Stimulated activated CD4-positive, alpha-beta T cell treated with anti-CD3 and anti-CD28 coated beads, Interleukin-12 subunit alpha, Interleukin-12 subunit beta, amount 100 ng/mL, for 24 hours (primary cell): Measurements from ENCODE around the gene RFX2.

ENCODE experiments used
- DNase-seq, 2 experiments: peaks; one replicate each; pipeline ENCODE4 v3.0.0-alpha.2; 2020; ENCODE audit warnings: low read depth in 2 of 2

Gene RFX2

GRCh38 chr19:6103894-6104293 is 6.4 kb downstream of the RFX2 start:
- DNase-seq, result no peak

GRCh38 chr19:6103217-6103644 is 7.1 kb downstream of the RFX2 start:
- no peak for DNase-seq

- no peak for DNase-seq
Measured at GRCh38 chr19:6101991-6102390, 8.3 kb downstream of the RFX2 start.

DNA sequence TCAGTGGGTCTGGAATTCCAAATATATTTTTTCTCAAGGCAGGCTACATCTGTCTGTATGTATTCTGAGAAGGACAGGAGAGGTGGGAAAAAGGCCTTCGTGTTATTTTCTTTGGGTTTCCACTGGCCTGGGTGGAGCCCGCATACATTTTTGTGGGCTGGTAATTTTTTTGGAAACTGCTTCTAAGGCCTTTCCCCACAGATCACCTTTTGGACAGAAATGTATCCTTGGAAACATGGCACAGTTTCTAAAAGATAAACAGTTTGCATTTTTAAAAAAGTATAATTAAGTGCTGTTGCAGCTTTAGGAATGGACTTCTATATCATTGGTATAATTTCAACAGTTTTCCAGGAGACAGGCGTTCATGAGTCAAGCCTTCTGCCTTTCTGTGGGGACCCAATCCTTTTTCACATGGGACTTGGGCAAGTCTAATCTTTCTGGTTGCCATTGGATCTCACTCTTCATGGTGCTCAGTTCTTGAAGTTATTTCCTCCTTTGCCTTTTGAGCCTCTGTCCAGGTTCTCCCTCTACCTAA is 8.9 kb downstream of the RFX2 start:
- DNase-seq, result no peak

DNA sequence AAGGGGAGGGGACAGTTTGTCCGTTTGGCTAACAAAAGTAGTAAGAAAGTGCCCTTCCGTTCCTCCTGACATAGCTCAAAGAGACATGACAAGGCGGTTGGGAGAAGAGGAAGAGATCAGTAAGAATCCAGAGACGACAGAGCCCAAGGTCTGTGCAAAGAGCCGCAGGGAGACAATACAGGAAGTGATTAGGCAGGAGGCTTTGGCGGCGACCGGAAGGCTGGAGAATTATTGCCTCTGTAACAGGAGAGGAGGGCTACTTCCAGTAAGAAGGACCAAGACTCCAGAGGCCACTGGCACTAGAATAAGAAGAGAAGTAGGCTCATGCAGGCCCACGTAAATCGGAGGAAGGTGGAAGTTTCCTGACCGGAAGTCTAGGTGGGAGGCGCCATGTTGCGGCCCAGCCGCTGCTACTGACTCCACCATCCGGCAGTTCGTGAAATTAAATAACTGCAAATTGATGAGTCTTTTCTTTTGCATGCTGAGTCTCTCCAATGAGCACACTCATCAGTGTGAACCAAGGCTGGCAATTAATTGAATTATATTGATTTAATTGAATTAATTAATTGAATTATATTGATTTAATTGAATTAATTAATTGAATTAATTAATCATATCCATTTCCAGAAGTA is 9.9 kb downstream of the RFX2 start:
- DNase-seq, result peak; percentile 8 to 25

DNA sequence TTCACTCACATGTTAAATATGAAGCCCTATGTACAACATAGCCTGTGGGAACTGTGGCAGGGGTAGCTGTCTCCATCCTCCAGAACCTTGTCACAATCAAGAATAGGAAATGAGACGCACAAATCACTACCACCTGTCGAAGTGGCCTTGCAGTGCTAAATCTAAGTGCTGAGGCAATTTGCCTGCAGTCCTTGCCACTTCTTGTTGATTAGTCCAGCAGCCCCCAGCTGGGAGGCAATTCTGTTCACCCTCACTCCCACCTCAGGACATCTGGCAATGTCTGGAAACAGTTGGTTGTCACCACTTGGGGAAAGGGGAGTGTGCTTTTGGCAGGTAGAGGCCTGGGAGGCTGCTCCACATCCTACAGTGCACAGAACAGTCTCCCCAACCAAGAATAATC is 10.7 kb downstream of the RFX2 start:
- DNase-seq, result no peak

DNA sequence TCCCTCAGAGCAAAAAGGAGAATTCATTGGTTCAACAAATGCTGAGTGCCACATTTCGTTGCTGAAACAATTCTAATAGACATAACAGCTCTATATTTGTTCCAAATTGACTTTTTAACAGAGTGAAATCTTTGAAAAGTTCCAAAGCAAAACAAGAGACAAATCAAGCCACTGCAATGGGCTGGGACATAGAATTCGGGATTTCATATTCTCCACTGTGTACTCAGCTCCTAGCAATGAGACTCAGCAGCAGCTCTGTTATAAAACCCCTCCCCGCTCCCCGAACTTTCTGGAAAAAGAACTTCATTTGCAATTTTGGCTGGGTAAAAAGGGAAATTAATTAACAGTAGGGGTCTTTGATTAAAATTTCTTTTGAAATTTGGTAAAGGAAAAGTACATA is 11.3 kb downstream of the RFX2 start:
- DNase-seq, result no peak

DNA sequence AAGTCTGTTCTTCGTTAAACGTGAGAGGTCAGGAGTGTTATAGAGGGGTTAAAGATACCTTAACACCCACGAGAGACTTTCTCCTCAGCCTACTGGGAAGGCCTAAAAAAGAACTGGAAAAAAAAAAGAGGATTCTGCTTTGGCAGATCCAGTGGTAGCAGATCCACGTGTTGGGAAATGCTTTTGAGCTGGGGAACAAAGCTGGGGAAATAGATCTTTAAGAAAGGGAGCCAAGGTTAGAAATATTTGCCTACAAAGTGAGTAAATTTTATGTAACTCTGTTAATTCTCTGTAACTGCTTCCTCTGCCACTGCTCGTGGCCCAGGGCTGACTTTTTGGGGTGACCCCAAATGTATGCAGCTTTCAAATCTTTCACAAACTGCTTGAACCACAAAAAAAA is 11.7 kb downstream of the RFX2 start:
- no peak for DNase-seq

DNA sequence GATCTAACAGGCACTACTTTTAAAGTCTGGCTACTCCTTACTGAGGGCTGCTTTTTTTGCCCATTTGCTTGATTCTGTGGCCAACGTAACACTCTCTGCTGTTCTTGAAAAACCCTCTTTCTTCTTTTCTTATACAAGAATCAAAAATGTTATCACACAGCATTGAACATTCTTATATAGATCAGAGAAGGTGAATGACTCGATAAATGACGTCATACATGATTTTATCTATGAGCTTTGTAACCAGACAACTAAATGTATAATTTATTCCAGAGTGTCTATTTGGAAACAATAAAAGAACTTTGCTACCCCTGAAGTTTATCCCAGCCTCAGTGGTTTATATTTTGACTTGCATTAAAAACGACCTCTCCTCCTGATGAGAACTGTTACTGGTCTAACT is 12.4 kb downstream of the RFX2 start:
- no peak for DNase-seq

GRCh38 chr19:6095760-6096159 is 14.5 kb downstream of the RFX2 start:
- no peak for DNase-seq

- DNase-seq, result no peak
Measured at GRCh38 chr19:6092329-6093286, 17.7 kb downstream of the RFX2 start.

DNA sequence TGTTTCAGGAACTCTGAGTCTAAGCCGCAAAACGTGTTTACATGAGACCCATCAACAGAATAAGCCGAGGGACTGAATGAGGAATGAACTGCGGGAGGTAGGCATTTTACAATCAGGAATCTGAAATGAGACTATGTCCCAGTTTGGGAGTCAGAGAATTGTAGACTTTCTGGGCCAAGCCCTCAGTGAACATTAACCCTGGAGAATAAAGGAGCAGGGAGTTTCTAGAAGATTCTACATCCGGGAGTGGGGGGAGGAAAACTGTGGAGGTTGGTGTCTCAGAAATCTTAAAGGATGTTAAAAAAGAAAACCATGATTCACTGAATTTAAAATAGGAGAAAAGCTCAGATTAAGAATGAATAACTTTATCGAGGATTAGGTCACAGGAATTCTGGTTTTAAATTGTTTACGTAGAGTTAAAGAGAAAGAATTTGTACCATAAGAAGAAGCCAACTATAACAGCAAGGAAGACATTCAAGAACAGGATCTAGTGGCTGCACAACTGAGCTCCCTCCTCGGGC is 18.5 kb downstream of the RFX2 start:
- DNase-seq, result no peak

- no peak for DNase-seq
Measured at GRCh38 chr19:6090634-6091033, 19.7 kb downstream of the RFX2 start.

GRCh38 chr19:6088602-6089049 is 21.7 kb downstream of the RFX2 start:
- DNase-seq, result no peak

DNA sequence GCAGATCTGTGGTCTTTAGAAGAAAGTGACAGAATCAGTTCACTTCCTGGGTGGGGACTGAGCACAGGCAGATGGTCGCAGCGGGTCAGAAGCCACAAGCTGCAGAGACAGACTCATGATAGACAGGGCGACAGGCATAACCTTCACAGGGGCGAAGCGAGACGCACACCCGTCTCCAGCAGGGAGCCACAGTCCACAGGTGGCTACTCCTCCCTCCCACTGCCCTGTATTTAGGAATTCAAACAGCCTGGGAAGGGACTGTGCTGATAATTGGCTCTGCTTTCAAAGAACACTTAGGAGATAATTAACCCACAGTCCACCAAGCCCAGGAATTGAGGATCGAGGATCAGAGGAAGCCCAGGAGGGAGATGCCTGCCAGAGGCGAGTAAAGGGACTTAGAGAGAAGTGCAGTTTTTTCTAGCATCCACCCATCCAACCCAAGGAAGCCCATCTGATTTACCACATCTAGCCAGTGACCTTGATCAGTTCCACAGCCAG is 23.2 kb downstream of the RFX2 start:
- no peak for DNase-seq

DNA sequence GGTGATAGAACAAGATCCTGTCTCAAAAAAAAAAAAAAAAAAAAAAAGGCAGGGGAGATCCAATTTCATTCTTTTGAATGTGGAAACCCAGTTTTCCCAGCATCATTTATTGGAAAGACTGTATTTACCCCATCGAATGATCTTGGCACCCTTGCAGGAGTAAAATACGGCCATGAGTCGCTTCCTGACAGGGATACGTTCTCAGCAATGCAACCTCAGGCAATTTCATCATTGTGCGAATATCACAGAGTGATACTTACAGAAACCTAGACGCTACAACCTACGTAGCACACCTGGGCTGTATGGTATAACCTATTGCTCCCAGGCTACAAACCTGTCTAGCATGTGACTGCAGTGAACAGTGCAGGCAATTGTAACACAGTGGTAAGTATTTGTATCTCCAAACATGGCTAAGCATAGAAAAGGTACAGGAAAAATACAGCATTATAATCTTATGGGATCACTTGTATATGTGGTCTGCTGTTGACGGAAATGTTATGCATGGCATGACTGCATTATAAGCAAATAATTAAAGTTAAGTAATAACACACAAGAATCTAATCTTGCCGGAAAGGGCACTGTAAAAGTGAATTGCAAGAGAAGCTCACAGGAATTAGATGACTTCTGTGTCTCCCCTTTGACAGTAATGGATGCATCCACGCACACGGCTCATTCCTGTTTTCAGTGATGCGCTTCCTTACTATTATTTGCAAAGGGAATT is 24.1 kb downstream of the RFX2 start:
- no peak for DNase-seq

DNA sequence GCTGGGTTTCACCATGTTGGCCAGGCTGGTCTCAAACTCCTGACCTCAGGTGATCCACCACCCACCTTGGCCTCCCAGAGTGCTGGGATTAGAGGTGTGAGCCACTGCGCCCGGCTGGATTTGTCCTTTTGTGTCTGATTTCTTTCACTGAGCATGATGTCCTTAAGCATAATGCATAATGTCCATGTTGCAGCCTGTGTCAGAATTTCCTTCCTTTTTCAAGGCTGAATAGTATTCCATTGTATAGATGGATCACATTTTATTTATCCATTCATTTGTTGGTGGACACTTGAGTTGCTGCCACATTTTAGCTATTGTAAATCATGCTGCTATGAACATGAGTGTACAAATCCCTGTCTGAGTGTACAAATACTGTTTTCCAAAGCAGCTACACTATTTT is 25.5 kb downstream of the RFX2 start:
- DNase-seq, result no peak

- no peak for DNase-seq
Measured at GRCh38 chr19:6079107-6079506, 31.2 kb downstream of the RFX2 start.

- DNase-seq, result no peak
Measured at GRCh38 chr19:6078068-6078467, 32.2 kb downstream of the RFX2 start.

DNA sequence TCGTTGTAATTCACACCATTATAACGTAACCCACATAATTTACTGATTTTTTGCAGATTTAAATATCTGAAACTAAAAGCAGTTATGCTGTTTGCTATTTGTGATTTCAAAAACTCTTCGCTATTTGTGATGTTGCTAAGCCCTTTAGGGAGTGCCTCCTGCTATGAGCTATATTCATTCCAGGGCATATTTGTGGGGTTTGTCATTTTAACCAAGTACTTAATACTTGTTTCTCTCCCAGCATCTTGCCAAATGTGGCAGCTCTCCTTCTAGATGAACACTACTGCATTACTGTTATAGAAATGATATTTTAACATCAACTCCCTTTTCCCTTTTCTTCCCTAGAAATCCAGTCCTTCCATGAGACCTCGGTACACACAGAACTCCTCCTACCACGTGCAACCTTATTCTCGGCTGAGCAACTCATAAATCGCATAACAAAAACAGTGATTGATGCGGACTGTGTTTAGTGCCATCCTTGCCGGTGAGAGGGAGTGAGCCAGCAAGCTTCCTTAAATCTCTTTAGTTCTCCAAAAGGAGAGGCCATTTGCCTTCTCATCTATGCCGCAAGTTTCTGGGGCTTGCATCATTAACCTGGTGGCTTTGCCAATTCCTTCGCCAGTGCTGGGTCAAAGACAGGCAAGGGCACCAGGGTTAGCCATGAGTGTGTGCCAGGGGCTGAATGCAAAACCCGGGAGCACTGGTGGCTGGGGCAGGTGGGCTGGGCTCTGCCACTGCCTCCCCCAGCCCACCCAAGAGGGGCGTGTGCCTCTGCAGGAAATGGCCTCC is 33.4 kb downstream of the RFX2 start:
- no peak for DNase-seq

- no peak for DNase-seq
Measured at GRCh38 chr19:6076291-6076665, 34.0 kb downstream of the RFX2 start.
